Fibroblast of skin of back (primary cell): ENCODE results near the gene LHFPL2.

Experiments
- DNase-seq: peaks from one replicate; pipeline ENCODE4 v3.0.0-alpha.2; 2013

LHFPL2 gene

GRCh38 chr5:78666041-78666444 lies 17.5 kb upstream of the LHFPL2 start:
- DNase-seq = peak; percentile 24

- no peak for DNase-seq
These were observed 17.0 kb upstream of the LHFPL2 start for GRCh38 chr5:78665534-78665933.

GRCh38 chr5:78662323-78662722 lies 13.8 kb upstream of the LHFPL2 start:
- DNase-seq = no peak

- no peak for DNase-seq
These were observed 13.1 kb upstream of the LHFPL2 start for GRCh38 chr5:78661691-78662090.

GRCh38 chr5:78661044-78661443 lies 12.5 kb upstream of the LHFPL2 start:
- no peak for DNase-seq

- no peak for DNase-seq
These were observed 11.8 kb upstream of the LHFPL2 start for GRCh38 chr5:78660401-78660800.

- DNase-seq = peak; percentile 14
These were observed 11.1 kb upstream of the LHFPL2 start for GRCh38 chr5:78659714-78660113.

GRCh38 chr5:78659114-78659513 lies 10.5 kb upstream of the LHFPL2 start:
- DNase-seq = no peak

- DNase-seq = peak; percentile 48
These were observed 8.6 kb upstream of the LHFPL2 start for GRCh38 chr5:78657201-78657600.

GRCh38 chr5:78655746-78656290 lies 7.2 kb upstream of the LHFPL2 start:
- DNase-seq = no peak

GRCh38 chr5:78654386-78654785 lies 5.8 kb upstream of the LHFPL2 start:
- DNase-seq = no peak

GRCh38 chr5:78653681-78654366 lies 5.3 kb upstream of the LHFPL2 start:
- DNase-seq = no peak

GRCh38 chr5:78653031-78653430 lies 4.5 kb upstream of the LHFPL2 start:
- no peak for DNase-seq

- DNase-seq = no peak
These were observed 2.9 kb upstream of the LHFPL2 start for GRCh38 chr5:78651468-78651867.

GRCh38 chr5:78650531-78650930 lies 2.0 kb upstream of the LHFPL2 start:
- no peak for DNase-seq

GRCh38 chr5:78649861-78650496 lies 1.4 kb upstream of the LHFPL2 start:
- peak; percentile 79 for DNase-seq

GRCh38 chr5:78649211-78649695 lies 681 bp upstream of the LHFPL2 start:
- peak; percentile 38 for DNase-seq

- DNase-seq = peak; percentile 59
These were observed 674 bp downstream of the LHFPL2 start for GRCh38 chr5:78647838-78648358.

GRCh38 chr5:78647351-78647818 lies 1.2 kb downstream of the LHFPL2 start:
- peak; percentile 55 for DNase-seq

- DNase-seq = peak; percentile 54
These were observed 3.8 kb downstream of the LHFPL2 start for GRCh38 chr5:78644741-78645300.

- no peak for DNase-seq
These were observed 4.4 kb downstream of the LHFPL2 start for GRCh38 chr5:78644129-78644528.

- no peak for DNase-seq
These were observed 5.9 kb downstream of the LHFPL2 start for GRCh38 chr5:78642701-78643100.
